SK-N-DZ (cell line): ENCODE measurements around the gene KIZ.
"Not testable (repeated sequence)": the region's sequence is repeated elsewhere in the genome, so short reads cannot be mapped to it uniquely, and the experiment has no call there.

Source experiments
- DNase-seq: peaks from one replicate; pipeline ENCODE4 v3.0.0-alpha.2; 2015; ENCODE audit warnings: low spot score

KIZ gene

GRCh38 chr20:21136015-21136732 lies 10.3 kb downstream of the KIZ start:
- no peak for DNase-seq

GRCh38 chr20:21137078-21137477 lies 11.2 kb downstream of the KIZ start:
- no peak for DNase-seq

- DNase-seq: no peak
Observed at GRCh38 chr20:21139881-21140566, 14.1 kb downstream of the KIZ start.

- DNase-seq: no peak
Observed at GRCh38 chr20:21141825-21142224, 15.9 kb downstream of the KIZ start.

- peak; percentile 26 for DNase-seq
Observed at GRCh38 chr20:21143194-21143890, 17.5 kb downstream of the KIZ start.

GRCh38 chr20:21145424-21145823 lies 19.5 kb downstream of the KIZ start:
- DNase-seq: no peak

- DNase-seq: no peak
Observed at GRCh38 chr20:21146215-21146614, 20.3 kb downstream of the KIZ start.

GRCh38 chr20:21147593-21147992 lies 21.7 kb downstream of the KIZ start:
- DNase-seq: no peak

- DNase-seq: no peak
Observed at GRCh38 chr20:21149344-21149743, 23.5 kb downstream of the KIZ start.

- no peak for DNase-seq
Observed at GRCh38 chr20:21151791-21152190, 25.9 kb downstream of the KIZ start.

- DNase-seq: no peak
Observed at GRCh38 chr20:21154692-21155091, 28.8 kb downstream of the KIZ start.

GRCh38 chr20:21155268-21155667 lies 29.4 kb downstream of the KIZ start:
- no peak for DNase-seq

GRCh38 chr20:21156266-21156665 lies 30.4 kb downstream of the KIZ start:
- DNase-seq: no peak

- no peak for DNase-seq
Observed at GRCh38 chr20:21157006-21157405, 31.1 kb downstream of the KIZ start.

- no peak for DNase-seq
Observed at GRCh38 chr20:21159658-21160380, 33.9 kb downstream of the KIZ start.

- DNase-seq: no peak
Observed at GRCh38 chr20:21161926-21162325, 36.0 kb downstream of the KIZ start.

- no peak for DNase-seq
Observed at GRCh38 chr20:21162631-21163030, 36.7 kb downstream of the KIZ start.

- no peak for DNase-seq
Observed at GRCh38 chr20:21166801-21167200, 40.9 kb downstream of the KIZ start.

- no peak for DNase-seq
Observed at GRCh38 chr20:21167261-21167660, 41.4 kb downstream of the KIZ start.

GRCh38 chr20:21168061-21168460 lies 42.2 kb downstream of the KIZ start:
- DNase-seq: not testable (repeated sequence)

- DNase-seq: no peak
Observed at GRCh38 chr20:21172626-21173025, 46.7 kb downstream of the KIZ start.

GRCh38 chr20:21173485-21173884 lies 47.6 kb downstream of the KIZ start:
- DNase-seq: no peak
